Measurements from ENCODE around the gene PRG2.

Gene PRG2

GRCh38 chr11:57354699-57355098, 35.8 kb downstream of the PRG2 start:
- no peak overlapping the region for H3K4me3 ChIP-seq
- no peak for TF ChIP-seq CTCF (IDR thresholded peaks at IDR 0.05)
- DNase-seq (ENCODE audit: low spot score) = no peak
- H3K27ac ChIP-seq = no peak overlapping the region

- no peak for DNase-seq (ENCODE audit: low spot score)
- Histone ChIP-seq H3K4me3 (no peak overlapping the region), H3K27ac (no peak overlapping the region)
- no peak for TF ChIP-seq CTCF (IDR thresholded peaks at IDR 0.05)
These were observed 36.6 kb downstream of the PRG2 start for GRCh38 chr11:57353852-57354251.

- DNase-seq (ENCODE audit: low spot score) = no peak
- no peak overlapping the region for H3K4me3 ChIP-seq
- TF ChIP-seq CTCF (IDR thresholded peaks at IDR 0.05) = no peak
- no peak overlapping the region for H3K27ac ChIP-seq
These were observed 37.0 kb downstream of the PRG2 start for GRCh38 chr11:57353446-57353845.

DNA sequence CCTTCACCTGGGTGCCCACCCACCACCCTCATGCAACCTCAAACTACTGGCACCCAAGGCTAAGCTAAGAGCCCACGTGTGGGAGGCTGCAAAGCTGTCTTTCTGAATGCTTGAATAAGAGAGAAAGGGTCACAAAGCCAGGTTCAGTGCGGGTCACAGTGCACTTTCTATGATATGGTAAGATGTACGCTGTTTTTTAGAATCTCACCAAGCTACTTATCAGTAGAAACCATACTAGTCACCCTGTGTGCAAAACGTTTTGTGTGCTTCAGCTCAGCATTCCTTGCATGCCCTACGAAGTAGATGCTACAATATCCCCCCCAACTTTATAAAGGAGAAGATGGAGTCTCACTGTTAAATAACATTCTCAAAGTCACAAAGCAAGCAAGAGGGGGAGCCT, 37.4 kb downstream of the PRG2 start:
- no peak for TF ChIP-seq CTCF (IDR thresholded peaks at IDR 0.05)

DNA sequence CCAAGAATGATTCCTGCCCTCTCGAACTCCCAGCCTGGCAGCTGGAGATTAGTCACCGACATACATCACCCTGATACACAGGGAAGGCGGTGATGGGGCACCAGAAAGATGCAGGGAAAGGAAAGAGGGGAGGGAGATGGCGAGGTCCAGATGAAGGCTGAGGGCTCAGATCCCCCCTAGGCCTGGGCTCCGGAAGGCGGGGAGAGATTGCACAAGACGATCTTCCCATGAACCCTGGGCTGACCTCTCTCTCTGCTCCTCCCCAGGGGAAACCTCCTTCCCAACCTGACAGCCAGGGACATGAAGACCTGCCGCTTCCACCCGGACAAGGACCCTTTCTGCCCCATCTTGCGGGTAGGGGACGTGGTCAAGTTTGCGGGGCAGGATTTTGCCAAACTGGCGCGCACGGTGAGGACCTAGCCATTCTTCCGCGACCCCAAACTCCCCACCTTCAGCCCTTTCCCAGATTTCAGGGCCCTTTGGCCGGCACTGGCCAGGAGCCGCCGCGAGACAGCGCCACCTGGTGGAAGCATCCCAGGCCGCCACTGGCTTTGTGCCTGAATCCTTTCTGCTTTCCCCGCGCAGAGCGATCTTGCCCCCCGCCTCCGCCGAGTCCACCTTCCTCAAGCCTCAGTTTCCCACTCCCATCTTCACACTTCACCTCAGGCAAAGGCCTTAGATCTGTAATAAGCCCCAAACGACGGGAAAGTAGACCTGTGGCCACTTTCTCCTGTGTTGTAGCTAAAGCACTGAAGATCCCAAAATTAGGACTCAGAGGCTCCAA, 40.8 kb downstream of the PRG2 start:
- DNase-seq (ENCODE audit: low spot score) = no peak
- H3K27ac ChIP-seq = no peak overlapping the region
- TF ChIP-seq CTCF (IDR thresholded peaks at IDR 0.05) = peak; percentile 91

More for the DNA sequence above, 37.4 kb downstream of the PRG2 start:
- Histone ChIP-seq H3K27ac (no peak overlapping the region), H3K4me3 (no peak overlapping the region)
- no peak for DNase-seq (ENCODE audit: low spot score)

GRCh38 chr11:57348636-57349313, 41.7 kb downstream of the PRG2 start:
- no peak for DNase-seq (ENCODE audit: low spot score)
- no peak for TF ChIP-seq CTCF (IDR thresholded peaks at IDR 0.05)
- H3K4me3 ChIP-seq = no peak overlapping the region
- no peak overlapping the region for H3K27ac ChIP-seq

More for the DNA sequence above, 40.8 kb downstream of the PRG2 start:
- peak overlapping the region; percentile 36 for H3K4me3 ChIP-seq

- DNase-seq (ENCODE audit: low spot score) = no peak
- no peak overlapping the region for H3K27ac ChIP-seq
- TF ChIP-seq CTCF (IDR thresholded peaks at IDR 0.05) = no peak
- H3K4me3 ChIP-seq = no peak overlapping the region
These were observed 42.4 kb downstream of the PRG2 start for GRCh38 chr11:57348052-57348451.

All from coronary artery (tissue), 2 donors.